MM.1S (cell line): ENCODE measurements around the gene TMEFF2.

ENCODE experiments used
- DNase-seq: peaks from one replicate; pipeline ENCODE4 v3.0.0-alpha.2; 2015
- H2AFZ ChIP-seq: fragments of 300-600 bp; sonication (generic); 2 replicates; pipeline ENCODE4 v1.6.0; 2016; ENCODE audit warnings: antibody characterized with exemption, low read length
- H3F3A ChIP-seq: fragments of 300-600 bp; sonication (generic); 2 replicates; pipeline ENCODE4 v1.6.1; 2016; ENCODE audit warnings: mild to moderate bottlenecking, antibody characterized with exemption, low read length, moderate library complexity, mixed read lengths; ENCODE audit not compliant: insufficient read depth
- H3K27ac ChIP-seq: fragments of 300-600 bp; sonication (generic); 2 replicates; pipeline ENCODE4 v1.5.1; 2016; ENCODE audit warnings: mild to moderate bottlenecking, low read length
- H3K27me3 ChIP-seq: fragments of 300-600 bp; sonication (generic); replicated peaks from 2 replicates; pipeline ENCODE4 v1.6.0; 2016; ENCODE audit warnings: low read length; ENCODE audit not compliant: insufficient read depth
- H3K36me3 ChIP-seq: fragments of 300-600 bp; sonication (generic); replicated peaks from 2 replicates; pipeline ENCODE4 v1.6.1; 2016; ENCODE audit warnings: mild to moderate bottlenecking, low read length, mixed read lengths; ENCODE audit not compliant: insufficient read depth
- H3K4me1 ChIP-seq: fragments of 300-600 bp; sonication (generic); 2 replicates; pipeline ENCODE4 v1.6.1; 2016; ENCODE audit warnings: low read length, mixed read lengths
- H3K4me2 ChIP-seq: fragments of 300-600 bp; sonication (generic); 2 replicates; pipeline ENCODE4 v1.6.0; 2016; ENCODE audit warnings: low read depth, low read length
- H3K4me3 ChIP-seq: fragments of 300-600 bp; sonication (generic); 2 replicates; pipeline ENCODE4 v1.5.1; 2016; ENCODE audit warnings: low read length, mixed read lengths
- H3K79me2 ChIP-seq: fragments of 300-600 bp; sonication (generic); 2 replicates; pipeline ENCODE4 v1.6.1; 2016; ENCODE audit warnings: mixed run types, low read length, mixed read lengths
- H3K9ac ChIP-seq: fragments of 300-600 bp; sonication (generic); 2 replicates; pipeline ENCODE4 v1.6.1; 2016; ENCODE audit warnings: low read length, mixed read lengths
- H3K9me2 ChIP-seq: fragments of 300-600 bp; sonication (generic); replicated peaks from 2 replicates; pipeline ENCODE4 v1.6.1; 2016; ENCODE audit warnings: mild to moderate bottlenecking, low read length, mixed read lengths; ENCODE audit not compliant: insufficient read depth
- H3K9me3 ChIP-seq: fragments of 300-600 bp; sonication (generic); replicated peaks from 2 replicates; pipeline ENCODE4 v1.6.1; 2016; ENCODE audit warnings: mild to moderate bottlenecking, low read length, mixed read lengths; ENCODE audit not compliant: insufficient read depth
- H4K20me1 ChIP-seq: fragments of 300-600 bp; sonication (generic); 2 replicates; pipeline ENCODE4 v1.6.1; 2016; ENCODE audit warnings: mild to moderate bottlenecking, low read length, moderate library complexity, mixed read lengths; ENCODE audit not compliant: insufficient read depth
- CTCF ChIP-seq: fragments of 300-600 bp; sonication (generic); IDR thresholded peaks from 2 replicates; pipeline ENCODE4 v1.5.1; 2016; ENCODE audit warnings: antibody characterized with exemption, low read length, mixed read lengths
- EZH2 ChIP-seq: fragments of 300-600 bp; sonication (generic); optimal IDR thresholded peaks from 2 replicates; pipeline ENCODE3; 2017; ENCODE audit warnings: low read depth, mild to moderate bottlenecking, antibody characterized with exemption, low read length, mixed read lengths
- EZH2phosphoT487 ChIP-seq: fragments of 300-600 bp; sonication (generic); IDR thresholded peaks from 2 replicates; pipeline ENCODE4 v1.6.1; 2018; ENCODE audit warnings: antibody characterized with exemption, low read length

TMEFF2 gene

GRCh38 chr2:192148241-192148619 is 46.5 kb downstream of the TMEFF2 start:
- Histone ChIP-seq H3K27me3 (no peaks in the 10 kb centered on the region), H2AFZ (no peak overlapping the region), H3K79me2 (no peaks in the 10 kb centered on the region), H3K4me2 (no peak overlapping the region), H3K36me3 (no peaks in the 10 kb centered on the region), H3K9me3 (no peaks in the 10 kb centered on the region), H3K4me3 (no peak overlapping the region), H4K20me1 (no peaks in the 10 kb centered on the region), H3K4me1 (peaks cover 1% of the 10 kb centered on the region), H3K9me2 (no peaks in the 10 kb centered on the region), H3F3A (no peaks in the 10 kb centered on the region), H3K9ac (no peak overlapping the region), H3K27ac (no peak overlapping the region)
- DNase-seq = no peak
- no peak for TF ChIP-seq EZH2
- no peak for TF ChIP-seq CTCF
- no peak for TF ChIP-seq EZH2phosphoT487

GRCh38 chr2:192146069-192147015 is 48.4 kb downstream of the TMEFF2 start:
- H3K27ac ChIP-seq = no peak overlapping the region
- H3K27me3 ChIP-seq = no peaks in the 10 kb centered on the region
- no peaks in the 10 kb centered on the region for H3K4me1 ChIP-seq
- no peak overlapping the region for H3K4me3 ChIP-seq
- H3K9ac ChIP-seq = no peak overlapping the region
- TF ChIP-seq CTCF = no peak
- TF ChIP-seq EZH2 = no peak
- no peak for TF ChIP-seq EZH2phosphoT487
- no peaks in the 10 kb centered on the region for H3K36me3 ChIP-seq
- H3K9me3 ChIP-seq = no peaks in the 10 kb centered on the region
- no peaks in the 10 kb centered on the region for H3K9me2 ChIP-seq
- no peaks in the 10 kb centered on the region for H3F3A ChIP-seq
- H4K20me1 ChIP-seq = no peaks in the 10 kb centered on the region
- no peak overlapping the region for H2AFZ ChIP-seq
- DNase-seq = no peak
- no peak overlapping the region for H3K4me2 ChIP-seq
- H3K79me2 ChIP-seq = no peaks in the 10 kb centered on the region

- Histone ChIP-seq H3K4me2 (no peak overlapping the region), H3K79me2 (no peaks in the 10 kb centered on the region), H2AFZ (no peak overlapping the region), H3K9me3 (no peaks in the 10 kb centered on the region), H3K36me3 (no peaks in the 10 kb centered on the region), H3K4me3 (no peak overlapping the region), H3F3A (no peaks in the 10 kb centered on the region), H4K20me1 (no peaks in the 10 kb centered on the region), H3K27ac (no peak overlapping the region), H3K9ac (no peak overlapping the region), H3K9me2 (no peaks in the 10 kb centered on the region), H3K4me1 (no peaks in the 10 kb centered on the region), H3K27me3 (no peaks in the 10 kb centered on the region)
- DNase-seq = no peak
- no peak for TF ChIP-seq CTCF
- TF ChIP-seq EZH2 = no peak
- TF ChIP-seq EZH2phosphoT487 = no peak
Measured at GRCh38 chr2:192145496-192145895, 49.2 kb downstream of the TMEFF2 start.
